Measurements from ENCODE around the gene PTPRN2. TPM values are rescaled to one million over a fixed set of nuclear protein-coding genes. Genes with fewer than 3 reads are reported as not detected.
"Not testable (repeated sequence)": the region's sequence is repeated elsewhere in the genome, so short reads cannot be mapped to it uniquely, and the experiment has no call there.

PTPRN2 gene
- total RNA-seq, 1 experiment from 2014 or later, result 1.1 TPM

- no peak for TF ChIP-seq TCF7L2 (IDR thresholded peaks at IDR 0.05; ENCODE audit: low read depth, low read length)
- no peak for TF ChIP-seq CTCF (IDR thresholded peaks at IDR 0.05)
- TF ChIP-seq, protein P1, sequence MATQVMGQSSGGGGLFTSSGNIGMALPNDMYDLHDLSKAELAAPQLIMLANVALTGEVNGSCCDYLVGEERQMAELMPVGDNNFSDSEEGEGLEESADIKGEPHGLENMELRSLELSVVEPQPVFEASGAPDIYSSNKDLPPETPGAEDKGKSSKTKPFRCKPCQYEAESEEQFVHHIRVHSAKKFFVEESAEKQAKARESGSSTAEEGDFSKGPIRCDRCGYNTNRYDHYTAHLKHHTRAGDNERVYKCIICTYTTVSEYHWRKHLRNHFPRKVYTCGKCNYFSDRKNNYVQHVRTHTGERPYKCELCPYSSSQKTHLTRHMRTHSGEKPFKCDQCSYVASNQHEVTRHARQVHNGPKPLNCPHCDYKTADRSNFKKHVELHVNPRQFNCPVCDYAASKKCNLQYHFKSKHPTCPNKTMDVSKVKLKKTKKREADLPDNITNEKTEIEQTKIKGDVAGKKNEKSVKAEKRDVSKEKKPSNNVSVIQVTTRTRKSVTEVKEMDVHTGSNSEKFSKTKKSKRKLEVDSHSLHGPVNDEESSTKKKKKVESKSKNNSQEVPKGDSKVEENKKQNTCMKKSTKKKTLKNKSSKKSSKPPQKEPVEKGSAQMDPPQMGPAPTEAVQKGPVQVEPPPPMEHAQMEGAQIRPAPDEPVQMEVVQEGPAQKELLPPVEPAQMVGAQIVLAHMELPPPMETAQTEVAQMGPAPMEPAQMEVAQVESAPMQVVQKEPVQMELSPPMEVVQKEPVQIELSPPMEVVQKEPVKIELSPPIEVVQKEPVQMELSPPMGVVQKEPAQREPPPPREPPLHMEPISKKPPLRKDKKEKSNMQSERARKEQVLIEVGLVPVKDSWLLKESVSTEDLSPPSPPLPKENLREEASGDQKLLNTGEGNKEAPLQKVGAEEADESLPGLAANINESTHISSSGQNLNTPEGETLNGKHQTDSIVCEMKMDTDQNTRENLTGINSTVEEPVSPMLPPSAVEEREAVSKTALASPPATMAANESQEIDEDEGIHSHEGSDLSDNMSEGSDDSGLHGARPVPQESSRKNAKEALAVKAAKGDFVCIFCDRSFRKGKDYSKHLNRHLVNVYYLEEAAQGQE (IDR thresholded peaks at IDR 0.05; ENCODE audit: insufficient read depth in 1 of 2, low read depth in 2 of 2, low read length in 1 of 2), result no peak
- no peak for TF ChIP-seq POLR2AphosphoS5 (IDR thresholded peaks at IDR 0.05; ENCODE audit: low read depth, low read length)
- TF ChIP-seq SIN3A (IDR thresholded peaks at IDR 0.05; ENCODE audit: borderline replicate concordance, insufficient read depth, low read depth, low read length), result no peak
- no peak for ATAC-seq
- Histone ChIP-seq H3K9me3 (ENCODE audit: control insufficient read depth, insufficient read depth, low read depth, low read length) (no peaks in the 10 kb centered on the region), H3K4me3 (ENCODE audit: low read depth in 2 of 2, low read length in 2 of 2) (no peak overlapping the region), H3K27me3 (ENCODE audit: control insufficient read depth, insufficient read depth, low read length) (no peaks in the 10 kb centered on the region), H3K36me3 (ENCODE audit: control insufficient read depth, insufficient read depth, low read length) (no peaks in the 10 kb centered on the region), H3K27ac (ENCODE audit: low read length) (no peak overlapping the region), H3K4me1 (ENCODE audit: control insufficient read depth, insufficient read depth, low read length) (no peaks in the 10 kb centered on the region)
- no peak for DNase-seq (ENCODE audit: low read depth, low spot score)
- POLR2A ChIA-PET, result interaction anchor here (0.7 kb wide), 1 partner anchor 101 kb away, joined by 5 read pairs; no protein-coding TSS in a partner anchor
- CTCF ChIA-PET, result no interaction called here
- intact Hi-C loops (cut with micrococcal nuclease; ENCODE audit: unreplicated experiment), result no loop called here
- BruUV-seq (replicated peaks), result no TSS peak
- in situ Hi-C loops (cut with HindIII; ENCODE audit: low pct_unique_long_range_greater_than_20kb, low sequenced_read_pairs), result no loop called here
These were observed 53.0 kb downstream of the PTPRN2 start for GRCh38 chr7:158534598-158534997.

DNA sequence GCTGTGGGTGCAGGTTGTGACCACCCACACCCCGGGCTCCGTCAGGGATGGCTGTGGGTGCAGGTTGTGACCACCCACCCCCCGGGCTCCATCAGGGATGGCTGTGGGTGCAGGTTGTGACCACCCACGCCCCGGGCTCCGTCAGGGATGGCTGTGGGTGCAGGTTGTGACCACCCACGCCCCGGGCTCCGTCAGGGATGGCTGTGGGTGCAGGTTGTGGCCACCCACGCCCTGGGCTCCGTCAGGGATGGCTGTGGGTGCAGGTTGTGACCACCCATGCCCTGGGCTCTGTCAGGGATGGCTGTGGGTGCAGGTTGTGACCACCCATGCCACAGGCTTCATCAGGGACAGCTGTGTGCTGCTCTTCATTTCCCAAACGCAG lies 53.5 kb downstream of the PTPRN2 start:
- H3K4me3 ChIP-seq (ENCODE audit: low read depth in 2 of 2, low read length in 2 of 2); intact Hi-C loops (cut with micrococcal nuclease; ENCODE audit: unreplicated experiment); H3K27ac ChIP-seq (ENCODE audit: low read length); DNase-seq (ENCODE audit: low read depth, low spot score); H3K27me3 ChIP-seq (ENCODE audit: control insufficient read depth, insufficient read depth, low read length); ATAC-seq; BruUV-seq (replicated peaks); in situ Hi-C loops (cut with HindIII; ENCODE audit: low pct_unique_long_range_greater_than_20kb, low sequenced_read_pairs); H3K4me1 ChIP-seq (ENCODE audit: control insufficient read depth, insufficient read depth, low read length); H3K36me3 ChIP-seq (ENCODE audit: control insufficient read depth, insufficient read depth, low read length); CTCF ChIA-PET; H3K9me3 ChIP-seq (ENCODE audit: control insufficient read depth, insufficient read depth, low read depth, low read length): not testable (repeated sequence)
- POLR2A ChIA-PET, result interaction anchor here (0.7 kb wide), 1 partner anchor 101 kb away, joined by 5 read pairs; no protein-coding TSS in a partner anchor

DNA sequence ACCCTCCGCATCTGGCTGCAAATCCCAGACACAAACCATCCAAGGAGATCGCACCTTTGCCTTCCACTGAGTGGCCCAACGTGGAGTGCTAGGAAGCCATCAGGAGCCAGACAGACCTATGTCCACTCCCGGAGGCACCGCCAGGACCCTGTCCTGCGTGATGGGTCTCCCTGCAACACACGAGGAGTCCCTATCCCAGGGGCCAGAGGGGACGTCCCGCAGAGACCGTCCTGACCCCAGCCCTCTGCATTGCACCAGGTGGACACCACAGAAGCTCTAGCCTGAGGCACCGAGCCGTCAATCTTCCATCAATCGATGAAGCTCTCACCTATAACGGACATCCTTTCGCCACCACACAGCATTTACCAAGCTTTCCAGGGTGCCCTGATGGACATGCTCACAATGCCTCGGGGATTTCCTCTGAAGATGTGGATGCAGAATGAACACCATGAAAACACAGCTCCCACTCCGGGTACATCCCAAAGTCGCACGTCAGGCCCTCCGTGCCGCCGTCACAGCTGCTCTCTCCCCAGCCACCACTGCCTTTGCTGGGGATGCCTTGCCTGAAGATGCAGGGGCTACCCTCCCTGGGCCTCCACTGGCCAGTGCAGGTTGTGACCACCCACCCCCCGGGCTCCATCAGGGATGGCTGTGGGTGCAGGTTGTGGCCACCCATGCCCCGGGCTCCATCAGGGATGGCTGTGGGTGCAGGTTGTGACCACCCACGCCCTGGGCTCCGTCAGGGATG lies 54.1 kb downstream of the PTPRN2 start:
- BruUV-seq (replicated peaks), result no TSS peak
- POLR2A ChIA-PET, result no interaction called here
- TF ChIP-seq, protein P1 (IDR thresholded peaks at IDR 0.05; ENCODE audit: insufficient read depth in 1 of 2, low read depth in 2 of 2, low read length in 1 of 2), result no peak
- TF ChIP-seq SIN3A (IDR thresholded peaks at IDR 0.05; ENCODE audit: borderline replicate concordance, insufficient read depth, low read depth, low read length) (no peak), CTCF (IDR thresholded peaks at IDR 0.05) (no peak), POLR2AphosphoS5 (IDR thresholded peaks at IDR 0.05; ENCODE audit: low read depth, low read length) (no peak), TCF7L2 (IDR thresholded peaks at IDR 0.05; ENCODE audit: low read depth, low read length) (no peak)
- H3K27ac ChIP-seq (ENCODE audit: low read length), result no peak overlapping the region
- CTCF ChIA-PET, result no interaction called here
- no peak overlapping the region for H3K4me3 ChIP-seq (ENCODE audit: low read depth in 2 of 2, low read length in 2 of 2)
- intact Hi-C loops (cut with micrococcal nuclease; ENCODE audit: unreplicated experiment), result no loop called here
- in situ Hi-C loops (cut with HindIII; ENCODE audit: low pct_unique_long_range_greater_than_20kb, low sequenced_read_pairs), result no loop called here
- no peak for ATAC-seq
- H3K27me3 ChIP-seq (ENCODE audit: control insufficient read depth, insufficient read depth, low read length), result no peaks in the 10 kb centered on the region
- no peaks in the 10 kb centered on the region for H3K9me3 ChIP-seq (ENCODE audit: control insufficient read depth, insufficient read depth, low read depth, low read length)
- no peaks in the 10 kb centered on the region for H3K4me1 ChIP-seq (ENCODE audit: control insufficient read depth, insufficient read depth, low read length)
- H3K36me3 ChIP-seq (ENCODE audit: control insufficient read depth, insufficient read depth, low read length), result no peaks in the 10 kb centered on the region
- no peak for DNase-seq (ENCODE audit: low read depth, low spot score)
